OCI-LY1 (cell line): Measurements from ENCODE around the gene UNC5B.

Experiments used
- H2AFZ ChIP-seq: fragments of 200-600 bp; sonication (generic), shearing (Covaris generic); 2 replicates; pipeline ENCODE4 v1.6.0; 2014; ENCODE audit warnings: antibody characterized with exemption, mild to moderate bottlenecking, low read length
- H3F3A ChIP-seq: fragments of 200-600 bp; sonication (generic), shearing (Covaris generic); 2 replicates; pipeline ENCODE4 v1.6.0; 2014; ENCODE audit warnings: mild to moderate bottlenecking, antibody characterized with exemption, low read length, moderate library complexity; ENCODE audit not compliant: insufficient read depth
- H3K27ac ChIP-seq: fragments of 200-600 bp; sonication (generic); 2 replicates; pipeline ENCODE4 v1.5.1; 2014; ENCODE audit warnings: low read length, mixed run types, mild to moderate bottlenecking, low read depth; ENCODE audit not compliant: poor library complexity, severe bottlenecking
- H3K27me3 ChIP-seq: fragments of 200-600 bp; sonication (generic); 2 replicates; pipeline ENCODE4 v1.6.0; 2014; ENCODE audit warnings: antibody characterized with exemption, mild to moderate bottlenecking, low read length, moderate library complexity; ENCODE audit not compliant: insufficient read depth
- H3K36me3 ChIP-seq: fragments of 200-600 bp; sonication (generic); 2 replicates; pipeline ENCODE4 v1.6.1; 2014; ENCODE audit warnings: mild to moderate bottlenecking, antibody characterized with exemption, low read length, moderate library complexity, mixed read lengths; ENCODE audit not compliant: insufficient read depth
- H3K4me1 ChIP-seq: fragments of 200-600 bp; sonication (generic); 2 replicates; pipeline ENCODE4 v1.5.1; 2014; ENCODE audit warnings: mild to moderate bottlenecking, low read length, moderate library complexity; ENCODE audit not compliant: insufficient read depth, severe bottlenecking
- H3K4me2 ChIP-seq: fragments of 200-600 bp; sonication (generic), shearing (Covaris generic); 2 replicates; pipeline ENCODE4 v1.6.1; 2014; ENCODE audit warnings: low read length
- H3K4me3 ChIP-seq: fragments of 200-600 bp; sonication (generic); 2 replicates; pipeline ENCODE4 v1.5.1; 2014; ENCODE audit warnings: low read length, low read depth, mild to moderate bottlenecking, mixed read lengths; ENCODE audit not compliant: poor library complexity, severe bottlenecking
- H3K79me2 ChIP-seq: fragments of 200-600 bp; shearing (Covaris generic); 2 replicates; pipeline ENCODE4 v1.6.1; 2016; ENCODE audit warnings: mixed run types, low read length, mixed read lengths; ENCODE audit not compliant: insufficient read depth
- H3K9ac ChIP-seq: fragments of 200-600 bp; sonication (generic), shearing (Covaris generic); 2 replicates; pipeline ENCODE4 v1.6.1; 2014; ENCODE audit warnings: mild to moderate bottlenecking, low read length, mixed read lengths
- H3K9me2 ChIP-seq: fragments of 200-600 bp; sonication (generic), shearing (Covaris generic); 2 replicates; pipeline ENCODE4 v1.6.1; 2014; ENCODE audit warnings: low read depth, mild to moderate bottlenecking, low read length, mixed read lengths
- H3K9me3 ChIP-seq: fragments of 200-600 bp; shearing (Covaris generic); 2 replicates; pipeline ENCODE4 v1.6.1; 2014; ENCODE audit warnings: low read length, mixed read lengths
- H4K20me1 ChIP-seq: fragments of 200-600 bp; sonication (generic), shearing (Covaris generic); 2 replicates; pipeline ENCODE4 v1.6.0; 2016; ENCODE audit warnings: mild to moderate bottlenecking, low read length; ENCODE audit not compliant: insufficient read depth
- EZH2 ChIP-seq: fragments of 200-600 bp; sonication (generic), shearing (Covaris generic); IDR thresholded peaks from 2 replicates; pipeline ENCODE4 v1.8.0; 2017; ENCODE audit warnings: borderline replicate concordance, mixed run types, mild to moderate bottlenecking, antibody characterized with exemption, low read length, moderate library complexity, mixed read lengths
- TF ChIP-seq, protein P1 (sequence below): fragments of 200-600 bp; sonication (generic), shearing (Covaris generic); IDR thresholded peaks from 2 replicates; pipeline ENCODE4 v1.5.1; 2017; ENCODE audit warnings: mild to moderate bottlenecking, antibody characterized with exemption, low read length, moderate library complexity, mixed read lengths

Gene UNC5B

DNA sequence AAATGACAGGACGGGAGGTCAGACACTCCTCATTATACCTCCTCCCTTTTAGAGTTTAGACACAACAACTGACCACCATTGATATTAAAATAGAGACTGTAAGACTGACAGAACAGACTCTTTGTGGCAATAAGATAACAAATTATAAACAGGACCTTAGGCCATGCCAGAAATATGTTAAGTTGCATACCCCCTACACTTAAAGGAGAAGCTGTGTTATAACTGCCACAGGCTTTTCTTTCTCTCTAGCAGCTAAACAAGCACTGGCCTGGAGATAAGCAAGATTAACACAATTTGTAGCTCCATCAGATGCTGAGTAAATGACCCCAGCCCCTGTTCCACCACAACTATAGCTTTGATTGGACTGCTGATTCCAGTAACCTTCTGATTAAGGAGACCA is 10.5 kb upstream of the UNC5B start:
- Histone ChIP-seq H3K4me2 (no peak overlapping the region), H3K27me3 (0 out of 2 replicates have a peak, but pooled peaks cover 5% of the 10 kb centered on the region), H3K27ac (no peak overlapping the region), H3K9me3 (peaks cover 8% of the 10 kb centered on the region; the same call in 1 of the 2 replicates), H3K4me3 (no peak overlapping the region), H3K4me1 (no peaks in the 10 kb centered on the region), H4K20me1 (no peaks in the 10 kb centered on the region), H3K9ac (no peak overlapping the region), H3K36me3 (no peaks in the 10 kb centered on the region), H3K9me2 (no peaks in the 10 kb centered on the region), H2AFZ (no peak overlapping the region), H3K79me2 (no peaks in the 10 kb centered on the region), H3F3A (no peaks in the 10 kb centered on the region)
- no peak for TF ChIP-seq EZH2
- TF ChIP-seq, protein P1, sequence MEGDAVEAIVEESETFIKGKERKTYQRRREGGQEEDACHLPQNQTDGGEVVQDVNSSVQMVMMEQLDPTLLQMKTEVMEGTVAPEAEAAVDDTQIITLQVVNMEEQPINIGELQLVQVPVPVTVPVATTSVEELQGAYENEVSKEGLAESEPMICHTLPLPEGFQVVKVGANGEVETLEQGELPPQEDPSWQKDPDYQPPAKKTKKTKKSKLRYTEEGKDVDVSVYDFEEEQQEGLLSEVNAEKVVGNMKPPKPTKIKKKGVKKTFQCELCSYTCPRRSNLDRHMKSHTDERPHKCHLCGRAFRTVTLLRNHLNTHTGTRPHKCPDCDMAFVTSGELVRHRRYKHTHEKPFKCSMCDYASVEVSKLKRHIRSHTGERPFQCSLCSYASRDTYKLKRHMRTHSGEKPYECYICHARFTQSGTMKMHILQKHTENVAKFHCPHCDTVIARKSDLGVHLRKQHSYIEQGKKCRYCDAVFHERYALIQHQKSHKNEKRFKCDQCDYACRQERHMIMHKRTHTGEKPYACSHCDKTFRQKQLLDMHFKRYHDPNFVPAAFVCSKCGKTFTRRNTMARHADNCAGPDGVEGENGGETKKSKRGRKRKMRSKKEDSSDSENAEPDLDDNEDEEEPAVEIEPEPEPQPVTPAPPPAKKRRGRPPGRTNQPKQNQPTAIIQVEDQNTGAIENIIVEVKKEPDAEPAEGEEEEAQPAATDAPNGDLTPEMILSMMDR = no peak

DNA sequence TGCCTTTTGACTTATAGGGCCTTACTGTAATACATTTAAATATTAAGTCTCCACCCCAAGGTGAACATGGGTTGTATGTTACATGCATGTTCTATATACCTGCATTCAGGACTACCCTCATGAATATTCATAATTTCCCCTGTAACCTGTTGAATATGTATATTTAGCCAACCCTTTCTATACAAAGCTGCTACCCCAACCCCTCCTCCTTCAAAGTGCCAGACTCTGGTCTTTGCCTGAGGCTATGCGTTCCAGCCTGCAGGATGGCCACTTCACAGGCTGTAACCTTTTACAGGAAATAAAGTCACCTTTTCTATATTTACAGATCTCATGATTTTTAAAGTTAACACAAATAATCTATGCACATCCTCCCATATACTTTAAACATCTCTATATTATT is 10.1 kb upstream of the UNC5B start:
- no peak overlapping the region for H3K9ac ChIP-seq
- no peak overlapping the region for H2AFZ ChIP-seq
- H3K79me2 ChIP-seq = no peaks in the 10 kb centered on the region
- no peaks in the 10 kb centered on the region for H4K20me1 ChIP-seq
- H3F3A ChIP-seq = no peaks in the 10 kb centered on the region
- H3K27me3 ChIP-seq = 0 out of 2 replicates have a peak, but pooled peaks cover 5% of the 10 kb centered on the region
- no peaks in the 10 kb centered on the region for H3K9me2 ChIP-seq
- peaks cover 8% of the 10 kb centered on the region; the same call in 1 of the 2 replicates for H3K9me3 ChIP-seq
- no peak overlapping the region for H3K4me2 ChIP-seq
- no peaks in the 10 kb centered on the region for H3K4me1 ChIP-seq
- no peak for TF ChIP-seq EZH2
- TF ChIP-seq, protein P1 = no peak
- no peak overlapping the region for H3K4me3 ChIP-seq
- H3K27ac ChIP-seq = no peak overlapping the region
- no peaks in the 10 kb centered on the region for H3K36me3 ChIP-seq

DNA sequence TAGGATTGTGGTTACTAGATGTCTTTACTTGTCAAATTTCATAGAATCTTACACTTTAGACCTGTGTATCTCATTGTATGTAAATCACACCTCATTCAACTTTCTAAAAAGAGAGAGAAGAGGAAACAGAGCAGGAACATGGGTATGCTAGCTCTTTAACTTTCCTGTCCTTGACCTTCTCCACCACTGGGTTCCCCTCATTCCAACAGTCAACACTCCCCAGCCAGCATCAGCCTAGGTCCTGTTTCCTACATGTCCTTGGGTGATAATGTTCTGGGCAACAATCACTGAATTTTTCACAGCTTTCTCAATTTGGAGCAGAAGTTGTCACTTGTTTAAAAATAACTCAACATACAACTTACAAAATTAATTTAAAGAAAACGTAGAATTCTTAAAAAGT is 9.2 kb upstream of the UNC5B start:
- no peaks in the 10 kb centered on the region for H3K4me1 ChIP-seq
- 0 out of 2 replicates have a peak, but pooled peaks cover 5% of the 10 kb centered on the region for H3K27me3 ChIP-seq
- no peaks in the 10 kb centered on the region for H3F3A ChIP-seq
- no peaks in the 10 kb centered on the region for H3K9me2 ChIP-seq
- H3K9me3 ChIP-seq = peaks cover 4% of the 10 kb centered on the region; the same call in 1 of the 2 replicates
- TF ChIP-seq EZH2 = no peak
- TF ChIP-seq, protein P1 = no peak
- H4K20me1 ChIP-seq = no peaks in the 10 kb centered on the region
- H3K36me3 ChIP-seq = no peaks in the 10 kb centered on the region
- no peak overlapping the region for H3K4me2 ChIP-seq
- H2AFZ ChIP-seq = no peak overlapping the region
- H3K9ac ChIP-seq = no peak overlapping the region
- no peak overlapping the region for H3K27ac ChIP-seq
- no peaks in the 10 kb centered on the region for H3K79me2 ChIP-seq
- H3K4me3 ChIP-seq = no peak overlapping the region
